Liver (tissue), 3 donors: ENCODE data around the gene PCBP1.

Experiments used
- ATF3 ChIP-seq: IDR thresholded peaks from 2 replicates; pipeline ENCODE4 v1.6.1; 2016; ENCODE audit warnings: antibody characterized with exemption
- JUND ChIP-seq, 2 donors: IDR thresholded peaks; 2 replicates each; pipeline ENCODE4 v1.6.1; 2016; ENCODE audit warnings: antibody characterized with exemption in 2 of 2
- NR2F2 ChIP-seq: IDR thresholded peaks from 2 replicates; pipeline ENCODE4 v1.6.1; 2016; ENCODE audit warnings: antibody characterized with exemption
- RXRA ChIP-seq, 2 donors: IDR thresholded peaks; 2 replicates each; pipeline ENCODE4 v1.6.1; 2017 to 2018; ENCODE audit warnings: antibody characterized with exemption in 2 of 2, mild to moderate bottlenecking in 1 of 2
- SP1 ChIP-seq: IDR thresholded peaks from 2 replicates; pipeline ENCODE4 v1.6.1; 2018; ENCODE audit warnings: antibody characterized with exemption, mild to moderate bottlenecking
- TAF1 ChIP-seq: conservative IDR thresholded peaks from 2 replicates; pipeline ENCODE4 v1.6.1; 2016; ENCODE audit warnings: antibody characterized with exemption, mild to moderate bottlenecking
- TF ChIP-seq, protein P1 (sequence below): fragments of 150-350 bp; IDR thresholded peaks from 2 replicates; pipeline ENCODE4 v1.5.1; 2017; ENCODE audit warnings: improper control_type of control experiment, low read depth, low read length; ENCODE audit not compliant: missing input control
- TF ChIP-seq, protein P2 (sequence below): IDR thresholded peaks from 2 replicates; pipeline ENCODE4 v1.6.1; 2016; ENCODE audit warnings: antibody characterized with exemption, mild to moderate bottlenecking
- donor health status: healthy.
- donor health status: healthy.

- TF ChIP-seq, protein P1, sequence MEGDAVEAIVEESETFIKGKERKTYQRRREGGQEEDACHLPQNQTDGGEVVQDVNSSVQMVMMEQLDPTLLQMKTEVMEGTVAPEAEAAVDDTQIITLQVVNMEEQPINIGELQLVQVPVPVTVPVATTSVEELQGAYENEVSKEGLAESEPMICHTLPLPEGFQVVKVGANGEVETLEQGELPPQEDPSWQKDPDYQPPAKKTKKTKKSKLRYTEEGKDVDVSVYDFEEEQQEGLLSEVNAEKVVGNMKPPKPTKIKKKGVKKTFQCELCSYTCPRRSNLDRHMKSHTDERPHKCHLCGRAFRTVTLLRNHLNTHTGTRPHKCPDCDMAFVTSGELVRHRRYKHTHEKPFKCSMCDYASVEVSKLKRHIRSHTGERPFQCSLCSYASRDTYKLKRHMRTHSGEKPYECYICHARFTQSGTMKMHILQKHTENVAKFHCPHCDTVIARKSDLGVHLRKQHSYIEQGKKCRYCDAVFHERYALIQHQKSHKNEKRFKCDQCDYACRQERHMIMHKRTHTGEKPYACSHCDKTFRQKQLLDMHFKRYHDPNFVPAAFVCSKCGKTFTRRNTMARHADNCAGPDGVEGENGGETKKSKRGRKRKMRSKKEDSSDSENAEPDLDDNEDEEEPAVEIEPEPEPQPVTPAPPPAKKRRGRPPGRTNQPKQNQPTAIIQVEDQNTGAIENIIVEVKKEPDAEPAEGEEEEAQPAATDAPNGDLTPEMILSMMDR = no peak
- no peak for TF ChIP-seq JUND (IDR thresholded peaks at IDR 0.05)
- TF ChIP-seq RXRA (IDR thresholded peaks at IDR 0.05) = no peak
- TF ChIP-seq NR2F2 = no peak
- TF ChIP-seq, protein P2, sequence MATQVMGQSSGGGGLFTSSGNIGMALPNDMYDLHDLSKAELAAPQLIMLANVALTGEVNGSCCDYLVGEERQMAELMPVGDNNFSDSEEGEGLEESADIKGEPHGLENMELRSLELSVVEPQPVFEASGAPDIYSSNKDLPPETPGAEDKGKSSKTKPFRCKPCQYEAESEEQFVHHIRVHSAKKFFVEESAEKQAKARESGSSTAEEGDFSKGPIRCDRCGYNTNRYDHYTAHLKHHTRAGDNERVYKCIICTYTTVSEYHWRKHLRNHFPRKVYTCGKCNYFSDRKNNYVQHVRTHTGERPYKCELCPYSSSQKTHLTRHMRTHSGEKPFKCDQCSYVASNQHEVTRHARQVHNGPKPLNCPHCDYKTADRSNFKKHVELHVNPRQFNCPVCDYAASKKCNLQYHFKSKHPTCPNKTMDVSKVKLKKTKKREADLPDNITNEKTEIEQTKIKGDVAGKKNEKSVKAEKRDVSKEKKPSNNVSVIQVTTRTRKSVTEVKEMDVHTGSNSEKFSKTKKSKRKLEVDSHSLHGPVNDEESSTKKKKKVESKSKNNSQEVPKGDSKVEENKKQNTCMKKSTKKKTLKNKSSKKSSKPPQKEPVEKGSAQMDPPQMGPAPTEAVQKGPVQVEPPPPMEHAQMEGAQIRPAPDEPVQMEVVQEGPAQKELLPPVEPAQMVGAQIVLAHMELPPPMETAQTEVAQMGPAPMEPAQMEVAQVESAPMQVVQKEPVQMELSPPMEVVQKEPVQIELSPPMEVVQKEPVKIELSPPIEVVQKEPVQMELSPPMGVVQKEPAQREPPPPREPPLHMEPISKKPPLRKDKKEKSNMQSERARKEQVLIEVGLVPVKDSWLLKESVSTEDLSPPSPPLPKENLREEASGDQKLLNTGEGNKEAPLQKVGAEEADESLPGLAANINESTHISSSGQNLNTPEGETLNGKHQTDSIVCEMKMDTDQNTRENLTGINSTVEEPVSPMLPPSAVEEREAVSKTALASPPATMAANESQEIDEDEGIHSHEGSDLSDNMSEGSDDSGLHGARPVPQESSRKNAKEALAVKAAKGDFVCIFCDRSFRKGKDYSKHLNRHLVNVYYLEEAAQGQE = no peak
- TF ChIP-seq TAF1 = no peak
- no peak for TF ChIP-seq ATF3
- TF ChIP-seq SP1 = no peak
Observed at GRCh38 chr2:70039366-70039765, 47.9 kb upstream of the PCBP1 start.
